ENCODE results near the gene INTS12. TPM values are rescaled to one million over a fixed set of nuclear protein-coding genes. Genes with fewer than 3 reads are reported as not detected.

The INTS12 gene
- total RNA-seq (2014; rRNA removed; shearing (Covaris generic)) (13.7 and 16.5 TPM in 2 replicates), polyA plus RNA-seq (2016; fragmentation: Nextera tagmentation; extraction: Ambion mirVana) (24.6 and 25.7 TPM in 2 replicates)

GRCh38 chr4:105708181-105709080, at the start of gene INTS12, which contains the start of gene GSTCD:
INTS12 (minus strand) TSS chr4:105708689; CDS start chr4:105700005, 8,684 bp downstream.
GSTCD (plus strand) TSS chr4:105708784; CDS start chr4:105717614, 8,830 bp downstream.
- Histone ChIP-seq H3K4me1 (ENCODE audit: insufficient read depth) (peaks cover 25% of the 10 kb centered on the region), H4K20me1 (ENCODE audit: insufficient read depth) (no peaks in the 10 kb centered on the region), H3F3A (ENCODE audit: insufficient read depth) (no peaks in the 10 kb centered on the region), H3K9me3 (ENCODE audit: low read depth) (no peaks in the 10 kb centered on the region), H3K27me3 (replicated peaks; ENCODE audit: insufficient read depth) (no peaks in the 10 kb centered on the region), H3K9ac (peak within 1 kb of the TSS; percentile 88), H3K27ac (peak within 1 kb of the TSS; percentile 64), H3K9me2 (ENCODE audit: insufficient read depth) (no peaks in the 10 kb centered on the region), H3K79me2 (ENCODE audit: insufficient read depth) (peaks cover 95% of the 10 kb centered on the region), H3K36me3 (ENCODE audit: low read depth) (no peaks in the 10 kb centered on the region), H3K4me3 (peak within 1 kb of the TSS; percentile 99), H2AFZ (peak within 1 kb of the TSS; percentile 98), H3K4me2 (ENCODE audit: unreplicated experiment) (peak within 1 kb of the TSS; percentile 99)
- in situ Hi-C loops (cut with MboI): no loop called here
- 1% methylated on average over 61 to 63 of the region's 63 CpGs for WGBS, 2 experiments (ENCODE audit: low coverage in 1 of 2, low lambda C conversion rate in 2 of 2, missing lambda C conversion rate in 2 of 2)
- TF ChIP-seq EZH2phosphoT487 (IDR thresholded peaks at IDR 0.05; ENCODE audit: insufficient read depth, low read depth): no peak
- no peak for TF ChIP-seq EZH2 (IDR thresholded peaks at IDR 0.05; ENCODE audit: insufficient read depth, poor library complexity, severe bottlenecking)
- peak; percentile 97 for DNase-seq

GRCh38 chr4:105755375-105755774, 46.9 kb upstream of the INTS12 start:
- no peak for DNase-seq
- H2AFZ ChIP-seq: no peak overlapping the region
- H3K9me2 ChIP-seq (ENCODE audit: insufficient read depth): no peaks in the 10 kb centered on the region
- no peaks in the 10 kb centered on the region for H3K27me3 ChIP-seq (replicated peaks; ENCODE audit: insufficient read depth)
- no peaks in the 10 kb centered on the region for H3F3A ChIP-seq (ENCODE audit: insufficient read depth)
- no peak overlapping the region for H3K4me2 ChIP-seq (ENCODE audit: unreplicated experiment)
- no peaks in the 10 kb centered on the region for H3K79me2 ChIP-seq (ENCODE audit: insufficient read depth)
- H4K20me1 ChIP-seq (ENCODE audit: insufficient read depth): no peaks in the 10 kb centered on the region
- no peaks in the 10 kb centered on the region for H3K9me3 ChIP-seq (ENCODE audit: low read depth)
- no peaks in the 10 kb centered on the region for H3K36me3 ChIP-seq (ENCODE audit: low read depth)
- H3K4me1 ChIP-seq (ENCODE audit: insufficient read depth): no peaks in the 10 kb centered on the region
- TF ChIP-seq EZH2phosphoT487 (IDR thresholded peaks at IDR 0.05; ENCODE audit: insufficient read depth, low read depth): no peak
- no peak for TF ChIP-seq EZH2 (IDR thresholded peaks at IDR 0.05; ENCODE audit: insufficient read depth, poor library complexity, severe bottlenecking)
- no peak overlapping the region for H3K9ac ChIP-seq
- no peak overlapping the region for H3K27ac ChIP-seq
- H3K4me3 ChIP-seq: no peak overlapping the region
- in situ Hi-C loops (cut with MboI): no loop called here

GRCh38 chr4:105753361-105753760, 44.9 kb upstream of the INTS12 start:
- Histone ChIP-seq H3K9me2 (ENCODE audit: insufficient read depth) (no peaks in the 10 kb centered on the region), H3K36me3 (ENCODE audit: low read depth) (no peaks in the 10 kb centered on the region), H3K79me2 (ENCODE audit: insufficient read depth) (no peaks in the 10 kb centered on the region), H3K4me2 (ENCODE audit: unreplicated experiment) (no peak overlapping the region), H3K27ac (no peak overlapping the region), H3K9ac (no peak overlapping the region), H3K27me3 (replicated peaks; ENCODE audit: insufficient read depth) (no peaks in the 10 kb centered on the region), H3K9me3 (ENCODE audit: low read depth) (no peaks in the 10 kb centered on the region), H3K4me1 (ENCODE audit: insufficient read depth) (no peaks in the 10 kb centered on the region), H3K4me3 (no peak overlapping the region), H2AFZ (no peak overlapping the region), H3F3A (ENCODE audit: insufficient read depth) (no peaks in the 10 kb centered on the region), H4K20me1 (ENCODE audit: insufficient read depth) (no peaks in the 10 kb centered on the region)
- WGBS, 2 experiments (ENCODE audit: low coverage in 1 of 2, low lambda C conversion rate in 2 of 2, missing lambda C conversion rate in 2 of 2): 91 to 94% methylated on average over 1 of the region's 1 CpG
- no peak for TF ChIP-seq EZH2phosphoT487 (IDR thresholded peaks at IDR 0.05; ENCODE audit: insufficient read depth, low read depth)
- TF ChIP-seq EZH2 (IDR thresholded peaks at IDR 0.05; ENCODE audit: insufficient read depth, poor library complexity, severe bottlenecking): no peak
- no peak for DNase-seq
- in situ Hi-C loops (cut with MboI): no loop called here

- Histone ChIP-seq H3K9me2 (ENCODE audit: insufficient read depth) (no peaks in the 10 kb centered on the region), H3K36me3 (ENCODE audit: low read depth) (no peaks in the 10 kb centered on the region), H3K4me1 (ENCODE audit: insufficient read depth) (no peaks in the 10 kb centered on the region), H4K20me1 (ENCODE audit: insufficient read depth) (no peaks in the 10 kb centered on the region), H3K4me3 (no peak overlapping the region), H3K9ac (no peak overlapping the region), H3K79me2 (ENCODE audit: insufficient read depth) (no peaks in the 10 kb centered on the region), H3F3A (ENCODE audit: insufficient read depth) (no peaks in the 10 kb centered on the region), H3K27me3 (replicated peaks; ENCODE audit: insufficient read depth) (no peaks in the 10 kb centered on the region), H3K9me3 (ENCODE audit: low read depth) (no peaks in the 10 kb centered on the region), H3K27ac (no peak overlapping the region), H3K4me2 (ENCODE audit: unreplicated experiment) (no peak overlapping the region), H2AFZ (no peak overlapping the region)
- WGBS, 2 experiments (ENCODE audit: low coverage in 1 of 2, low lambda C conversion rate in 2 of 2, missing lambda C conversion rate in 2 of 2): 44 to 50% methylated on average over 2 of the region's 2 CpGs
- DNase-seq: no peak
- TF ChIP-seq EZH2phosphoT487 (IDR thresholded peaks at IDR 0.05; ENCODE audit: insufficient read depth, low read depth) (no peak), EZH2 (IDR thresholded peaks at IDR 0.05; ENCODE audit: insufficient read depth, poor library complexity, severe bottlenecking) (no peak)
- in situ Hi-C loops (cut with MboI): no loop called here
These were observed 43.3 kb upstream of the INTS12 start for GRCh38 chr4:105751718-105752299.
